Stimulated activated CD4-positive, alpha-beta T cell treated with anti-CD3 and anti-CD28 coated beads, Interleukin-12 subunit alpha, Interleukin-12 subunit beta, amount 100 ng/mL, for 4 hours (primary cell): Measurements from ENCODE around the gene MIEF1.
"Not testable (repeated sequence)": the region's sequence is repeated elsewhere in the genome, so short reads cannot be mapped to it uniquely, and the experiment has no call there.

Experiments
- DNase-seq: peaks from one replicate; pipeline ENCODE4 v3.0.0-alpha.2; 2020

The MIEF1 gene

GRCh38 chr22:39517470-39517869, 15.4 kb downstream of the MIEF1 start:
- DNase-seq, result no peak

DNA sequence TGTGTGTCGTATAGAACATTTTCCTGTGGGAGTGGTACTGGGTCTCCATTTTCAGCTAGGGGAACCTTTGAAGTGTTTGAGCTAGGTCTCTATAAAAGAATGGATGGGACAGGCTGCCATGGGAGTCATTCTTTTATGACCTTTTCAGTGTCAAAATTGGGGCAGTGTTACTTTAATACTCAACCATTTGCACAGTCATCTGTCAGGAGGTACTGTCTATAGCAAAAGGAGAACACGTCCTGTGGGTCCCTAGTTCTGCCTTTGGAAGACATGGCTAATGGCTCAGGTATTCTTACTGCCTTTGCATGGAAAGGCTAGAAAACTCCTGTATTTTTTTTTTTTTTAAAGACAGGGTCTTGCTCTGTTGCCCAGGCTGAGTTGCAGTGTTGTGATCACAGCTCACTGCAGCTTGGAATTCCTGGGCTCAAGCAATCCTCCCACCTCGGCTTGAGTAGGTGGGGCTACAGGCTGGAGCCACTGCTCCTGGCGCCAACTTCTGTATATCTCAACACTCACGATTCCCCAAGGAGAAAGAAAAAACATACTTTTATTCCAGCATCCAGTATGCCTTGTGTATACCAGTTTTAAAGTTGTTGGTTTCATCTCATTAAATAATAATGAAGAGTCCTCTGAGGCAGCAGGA, 16.2 kb downstream of the MIEF1 start:
- DNase-seq, result no peak

DNA sequence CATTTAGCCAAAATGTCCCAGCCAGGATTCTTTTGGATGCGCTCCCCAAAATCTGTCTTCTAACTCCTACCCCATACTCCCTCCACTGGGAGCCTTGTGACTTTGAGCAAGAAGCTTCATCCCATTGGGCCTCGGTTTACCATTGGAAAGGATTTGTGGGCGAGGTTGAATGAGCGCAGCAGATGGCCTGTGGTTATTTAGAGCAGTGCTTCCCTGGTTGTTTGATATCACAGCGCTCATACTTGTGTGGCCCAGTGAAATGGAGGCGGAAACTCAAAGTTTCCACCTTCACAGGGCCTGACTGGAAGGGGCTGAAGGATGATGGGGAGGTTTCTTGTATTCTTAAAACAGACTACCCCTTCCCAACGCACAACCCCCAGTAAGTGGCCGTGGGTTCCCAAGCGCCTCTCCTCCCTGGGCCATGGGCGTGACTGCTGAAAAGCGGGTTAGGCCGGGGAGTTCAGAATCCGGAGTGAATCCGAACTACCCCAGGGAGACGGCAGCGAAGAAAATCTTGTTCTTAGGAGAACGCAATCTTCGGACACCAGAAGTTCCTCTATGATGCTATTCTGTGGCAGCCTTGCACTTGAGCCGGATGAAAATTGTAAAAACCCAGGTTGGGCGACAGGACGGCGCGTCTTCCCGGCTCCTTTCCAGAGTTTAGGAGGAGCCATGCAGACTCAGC, 17.0 kb downstream of the MIEF1 start:
- DNase-seq, result no peak

- DNase-seq, result peak; percentile 93
These were observed 17.7 kb downstream of the MIEF1 start for GRCh38 chr22:39519681-39520225.

DNA sequence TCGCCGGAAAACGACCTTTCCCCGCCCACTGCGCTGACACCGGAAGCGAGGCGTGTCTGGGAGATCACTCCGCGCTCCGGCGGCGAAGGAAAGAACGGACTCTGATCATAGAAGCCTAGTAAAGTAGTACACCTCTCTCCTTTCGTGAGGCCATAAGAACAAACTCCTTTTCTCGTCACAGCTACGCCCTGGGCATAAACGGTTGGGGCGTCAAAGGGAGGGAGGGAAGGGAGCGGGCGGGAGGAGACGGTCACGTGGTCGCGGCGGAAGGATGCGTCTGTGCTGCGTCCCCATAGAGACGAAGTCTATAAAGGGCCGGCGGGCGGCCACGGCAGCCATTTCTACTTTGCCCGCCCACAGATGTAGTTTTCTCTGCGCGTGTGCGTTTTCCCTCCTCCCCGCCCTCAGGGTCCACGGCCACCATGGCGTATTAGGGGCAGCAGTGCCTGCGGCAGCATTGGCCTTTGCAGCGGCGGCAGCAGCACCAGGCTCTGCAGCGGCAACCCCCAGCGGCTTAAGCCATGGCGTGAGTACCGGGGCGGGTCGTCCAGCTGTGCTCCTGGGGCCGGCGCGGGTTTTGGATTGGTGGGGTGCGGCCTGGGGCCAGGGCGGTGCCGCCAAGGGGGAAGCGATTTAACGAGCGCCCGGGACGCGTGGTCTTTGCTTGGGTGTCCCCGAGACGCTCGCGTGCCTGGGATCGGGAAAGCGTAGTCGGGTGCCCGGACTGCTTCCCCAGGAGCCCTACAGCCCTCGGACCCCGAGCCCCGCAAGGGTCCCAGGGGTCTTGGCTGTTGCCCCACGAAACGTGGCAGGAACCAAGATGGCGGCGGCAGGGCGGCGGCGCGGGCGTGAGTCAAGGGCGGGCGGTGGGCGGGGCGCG, 18.4 kb downstream of the MIEF1 start, which contains the start of gene ATF4:
Gene ATF4 (plus strand): TSS at position 337 of the 880 bp plus-strand sequence. CDS start 884 bp downstream, outside the sequence.
- peak; percentile 92 for DNase-seq

DNA sequence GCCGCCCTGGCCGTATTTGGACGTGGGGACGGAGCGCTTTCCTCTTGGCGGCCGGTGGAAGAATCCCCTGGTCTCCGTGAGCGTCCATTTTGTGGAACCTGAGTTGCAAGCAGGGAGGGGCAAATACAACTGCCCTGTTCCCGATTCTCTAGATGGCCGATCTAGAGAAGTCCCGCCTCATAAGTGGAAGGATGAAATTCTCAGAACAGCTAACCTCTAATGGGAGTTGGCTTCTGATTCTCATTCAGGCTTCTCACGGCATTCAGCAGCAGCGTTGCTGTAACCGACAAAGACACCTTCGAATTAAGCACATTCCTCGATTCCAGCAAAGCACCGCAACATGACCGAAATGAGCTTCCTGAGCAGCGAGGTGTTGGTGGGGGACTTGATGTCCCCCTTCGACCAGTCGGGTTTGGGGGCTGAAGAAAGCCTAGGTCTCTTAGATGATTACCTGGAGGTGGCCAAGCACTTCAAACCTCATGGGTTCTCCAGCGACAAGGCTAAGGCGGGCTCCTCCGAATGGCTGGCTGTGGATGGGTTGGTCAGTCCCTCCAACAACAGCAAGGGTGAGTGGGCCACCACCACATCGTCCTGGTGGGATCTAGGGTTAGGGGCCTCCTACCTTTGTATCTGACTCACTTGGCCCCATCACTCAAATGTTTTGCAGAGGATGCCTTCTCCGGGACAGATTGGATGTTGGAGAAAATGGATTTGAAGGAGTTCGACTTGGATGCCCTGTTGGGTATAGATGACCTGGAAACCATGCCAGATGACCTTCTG, 19.2 kb downstream of the MIEF1 start:
- DNase-seq, result not testable (repeated sequence)

GRCh38 chr22:39522091-39522490, 20.0 kb downstream of the MIEF1 start:
- DNase-seq, result not testable (repeated sequence)

- no peak for DNase-seq
These were observed 20.6 kb downstream of the MIEF1 start for GRCh38 chr22:39522567-39523300.

- DNase-seq, result no peak
These were observed 22.1 kb downstream of the MIEF1 start for GRCh38 chr22:39524089-39524752.

DNA sequence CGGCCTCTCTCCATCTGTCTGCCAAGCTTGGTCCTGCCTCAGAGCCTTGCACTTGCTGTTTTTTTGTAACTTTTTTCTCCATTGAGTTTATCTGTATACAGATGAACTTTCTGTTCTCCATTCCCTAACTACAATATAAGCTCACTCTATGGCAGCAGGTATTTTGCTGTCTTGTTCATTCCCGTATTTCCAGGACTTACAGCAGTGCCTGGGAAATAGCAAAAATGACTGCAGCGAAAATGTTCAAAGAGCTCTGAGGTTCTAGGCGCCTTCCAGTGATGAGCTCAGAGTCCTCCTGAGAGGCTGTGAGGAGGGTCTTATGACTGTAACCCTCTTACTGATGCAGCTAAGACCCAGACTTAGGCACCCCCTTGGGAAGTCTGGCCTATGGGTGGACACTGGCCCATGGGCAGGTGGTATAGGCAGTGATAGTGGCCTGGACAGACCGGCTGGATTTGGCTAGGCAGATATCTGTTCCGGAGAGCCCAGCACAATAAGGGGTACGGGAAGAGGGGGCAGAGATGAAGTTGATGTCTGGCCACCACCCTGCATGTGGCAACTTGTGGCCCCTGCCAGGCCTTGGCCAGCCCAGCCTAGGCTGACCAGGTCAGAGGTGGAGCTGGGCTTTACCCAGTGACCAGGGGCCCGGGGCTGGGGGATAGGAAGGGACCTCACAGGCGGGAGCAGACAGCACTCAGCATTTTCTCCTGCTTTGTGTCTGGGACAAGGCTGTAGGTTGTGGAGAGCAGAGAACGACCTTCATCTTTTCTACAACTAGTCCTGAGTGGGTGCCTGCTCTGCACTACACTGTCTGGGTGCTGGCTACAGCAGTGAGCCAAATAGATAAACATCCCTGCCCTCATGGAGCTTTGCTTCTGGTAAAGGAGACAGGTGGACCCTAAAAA, 22.9 kb downstream of the MIEF1 start:
- DNase-seq, result no peak

DNA sequence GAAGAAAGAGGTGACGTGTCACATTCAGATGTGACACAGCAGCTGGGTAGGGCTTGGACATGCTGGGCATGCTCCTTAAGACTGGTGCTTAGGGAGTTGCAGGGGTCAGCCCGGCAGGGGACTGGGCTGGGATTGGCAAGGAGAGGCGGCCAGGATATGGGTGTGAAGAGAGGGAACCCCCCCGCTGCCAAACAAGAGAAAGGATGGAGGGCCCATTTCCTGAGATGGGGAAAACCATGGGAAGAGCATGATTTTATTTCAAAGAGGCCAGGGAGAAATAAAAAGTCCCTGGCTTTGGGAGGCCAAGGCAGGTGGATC, 23.5 kb downstream of the MIEF1 start:
- no peak for DNase-seq

- no peak for DNase-seq
These were observed 24.7 kb downstream of the MIEF1 start for GRCh38 chr22:39526736-39527171.

GRCh38 chr22:39527481-39527961, 25.4 kb downstream of the MIEF1 start:
- no peak for DNase-seq

GRCh38 chr22:39528080-39528661, 26.1 kb downstream of the MIEF1 start:
- DNase-seq, result no peak

DNA sequence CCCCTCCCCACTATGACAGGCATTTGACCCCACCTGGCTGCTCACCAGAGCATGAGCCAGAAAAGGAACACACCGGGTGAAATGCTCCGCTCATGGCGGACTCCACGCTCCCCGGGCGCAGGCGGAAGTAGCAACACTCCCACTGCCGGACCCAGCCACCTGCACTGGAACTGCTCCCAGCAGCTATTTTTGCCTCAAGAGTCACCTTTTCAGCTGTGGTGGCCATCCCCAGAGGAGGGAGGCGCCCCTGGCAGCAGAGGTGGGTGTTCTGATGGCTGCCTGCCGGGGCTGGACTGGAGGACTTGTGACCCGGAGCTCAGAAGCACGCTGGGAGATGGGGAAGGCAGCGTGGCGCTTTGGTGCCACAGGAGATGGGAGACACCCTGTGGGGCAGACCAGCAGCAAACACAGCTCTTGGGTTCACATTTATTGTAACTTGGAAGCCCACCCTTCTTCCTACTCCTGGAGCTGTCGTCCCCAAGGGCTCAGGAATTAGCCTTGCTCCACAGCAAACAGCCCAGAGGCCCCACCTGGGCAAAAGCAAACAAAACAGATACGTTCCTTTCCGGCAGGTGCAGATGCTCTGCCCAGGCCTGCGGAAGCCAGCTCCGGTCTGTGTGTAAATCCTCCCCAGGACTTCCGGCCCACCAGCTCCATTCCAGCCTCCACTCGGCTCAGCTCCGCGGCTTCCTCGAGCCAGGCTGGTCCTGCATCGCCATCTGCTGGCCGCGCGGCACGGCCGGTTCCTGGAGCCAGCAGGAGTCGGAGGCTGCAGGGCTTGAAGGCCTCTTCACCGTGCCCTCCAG, 26.8 kb downstream of the MIEF1 start:
- DNase-seq, result peak; percentile 85

DNA sequence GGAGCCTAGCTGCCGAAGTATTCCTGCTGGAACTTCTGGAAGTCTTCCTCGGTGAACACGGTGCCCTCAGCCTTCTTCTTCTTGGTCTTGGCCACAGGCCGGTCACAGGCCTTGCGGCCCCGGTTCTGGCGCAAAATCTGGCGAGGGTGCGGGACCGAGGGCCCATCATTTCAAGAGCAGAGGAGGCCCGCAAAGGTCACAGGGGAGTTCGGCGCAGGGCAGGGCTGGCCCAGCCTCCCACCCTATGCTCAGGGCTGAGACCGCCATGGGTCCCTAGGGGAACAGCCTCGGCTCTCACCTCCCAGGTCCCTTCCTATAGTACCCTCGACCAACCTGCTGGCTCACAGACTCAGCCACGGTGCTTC, 27.4 kb downstream of the MIEF1 start:
- no peak for DNase-seq

GRCh38 chr22:39530116-39530515, 28.0 kb downstream of the MIEF1 start:
- no peak for DNase-seq

DNA sequence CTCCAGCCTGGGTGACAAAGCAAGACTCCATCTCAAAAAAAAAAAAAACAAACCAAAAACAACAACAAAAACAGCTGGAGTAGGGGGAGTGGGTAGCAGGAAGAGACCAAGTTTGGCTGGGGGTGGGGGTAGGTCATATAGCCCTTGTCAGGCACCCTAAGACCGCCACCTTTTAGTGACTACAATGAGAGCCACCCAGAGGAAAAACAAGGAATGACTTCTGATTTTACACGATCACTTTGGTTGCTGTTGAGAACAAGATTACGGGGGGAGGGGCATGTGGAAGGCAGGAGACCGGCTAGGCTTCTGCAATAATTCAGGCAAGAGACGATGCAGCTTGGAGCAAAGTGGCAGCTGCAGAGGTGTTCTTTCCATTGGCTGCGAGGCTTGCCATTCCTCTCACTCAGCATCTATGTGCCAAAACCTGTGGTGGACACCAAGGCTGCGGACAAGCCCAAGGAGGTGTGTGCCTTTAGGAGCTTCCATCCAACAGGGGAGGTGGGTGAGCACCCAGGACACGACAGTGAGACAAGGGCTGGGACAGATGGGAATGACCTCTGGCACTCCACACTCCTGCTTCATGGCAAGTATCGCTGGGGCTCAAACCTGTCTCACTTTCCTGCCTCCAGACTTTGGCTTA, 28.7 kb downstream of the MIEF1 start:
- no peak for DNase-seq
